CMK (cell line): ENCODE data around the gene KCNN4.
"Not testable (repeated sequence)": the region's sequence is repeated elsewhere in the genome, so short reads cannot be mapped to it uniquely, and the experiment has no call there.

ENCODE experiments used
- DNase-seq: peaks from one replicate; pipeline ENCODE4 v3.0.0-alpha.2; 2010; ENCODE audit warnings: low read depth

Gene KCNN4

GRCh38 chr19:43798546-43799409, 18.0 kb upstream of the KCNN4 start:
- DNase-seq, result no peak

GRCh38 chr19:43798026-43798545, 17.3 kb upstream of the KCNN4 start:
- DNase-seq, result no peak

GRCh38 chr19:43797556-43797955, 16.8 kb upstream of the KCNN4 start:
- DNase-seq, result no peak

GRCh38 chr19:43797118-43797517, 16.3 kb upstream of the KCNN4 start:
- DNase-seq, result no peak

- no peak for DNase-seq
These were observed 9.8 kb upstream of the KCNN4 start for GRCh38 chr19:43790587-43790986.

- DNase-seq, result no peak
These were observed 8.3 kb upstream of the KCNN4 start for GRCh38 chr19:43789029-43789428.

- DNase-seq, result no peak
These were observed 5.9 kb upstream of the KCNN4 start for GRCh38 chr19:43786665-43787064.

- DNase-seq, result no peak
These were observed 4.4 kb upstream of the KCNN4 start for GRCh38 chr19:43784981-43785808.

GRCh38 chr19:43784241-43784980, 3.6 kb upstream of the KCNN4 start:
- no peak for DNase-seq

GRCh38 chr19:43783636-43784035, 2.9 kb upstream of the KCNN4 start:
- DNase-seq, result no peak

- DNase-seq, result no peak
These were observed 2.0 kb upstream of the KCNN4 start for GRCh38 chr19:43782689-43783231.

GRCh38 chr19:43782311-43782660, 1.5 kb upstream of the KCNN4 start:
- DNase-seq, result no peak

- no peak for DNase-seq
These were observed 997 bp upstream of the KCNN4 start for GRCh38 chr19:43781630-43782310.

- DNase-seq, result no peak
These were observed 953 bp downstream of the KCNN4 start for GRCh38 chr19:43779820-43780219.

GRCh38 chr19:43779147-43779819, 1.5 kb downstream of the KCNN4 start:
- DNase-seq, result peak; percentile 77

- no peak for DNase-seq
These were observed 2.1 kb downstream of the KCNN4 start for GRCh38 chr19:43778651-43779050.

GRCh38 chr19:43777163-43777695, 3.5 kb downstream of the KCNN4 start:
- peak; percentile 79 for DNase-seq

GRCh38 chr19:43776286-43776685, 4.5 kb downstream of the KCNN4 start:
- no peak for DNase-seq

- DNase-seq, result no peak
These were observed 5.4 kb downstream of the KCNN4 start for GRCh38 chr19:43775299-43775890.

- not testable (repeated sequence) for DNase-seq
These were observed 5.9 kb downstream of the KCNN4 start for GRCh38 chr19:43774940-43775258.
